AG04449 (cell line): ENCODE data around the gene SNX27.

Experiments used
- CTCF ChIA-PET: fragments of 350-600 bp; formaldehyde crosslinking; extraction: SDS; loops from one replicate; lab custom pipeline; 2021; ENCODE audit warnings: antibody characterized with exemption; lab: Yijun Ruan, JAX
- POLR2A ChIA-PET: fragments of 400-600, 350-600 bp; formaldehyde crosslinking; extraction: SDS; loops from one replicate; lab custom pipeline; 2020; ENCODE audit warnings: antibody characterized with exemption, inconsistent platforms; lab: Yijun Ruan, JAX
- DNase-seq: peaks from one replicate; pipeline ENCODE4 v3.0.0-alpha.2; 2010; ENCODE audit warnings: low read depth, low spot score
- H3K4me3 ChIP-seq: 2 replicates; pipeline ENCODE4 v1.5.1; 2011; ENCODE audit warnings: low read depth, mild to moderate bottlenecking, control low read depth, low read length
- TF ChIP-seq, protein P1 (sequence below): IDR thresholded peaks from one replicate; pipeline ENCODE4 v1.5.1; 2011; ENCODE audit warnings: mild to moderate bottlenecking, moderate library complexity, low read length, control low read depth, inconsistent platforms; ENCODE audit not compliant: insufficient read depth; ENCODE audit errors: missing control alignments

The SNX27 gene

GRCh38 chr1:151737479-151737878 lies 125.6 kb downstream of the SNX27 start:
- POLR2A ChIA-PET, result no interaction called here
- DNase-seq, result no peak
- CTCF ChIA-PET, result interaction anchor here (1.5 to 2.6 kb wide), 4 partner anchors 9 to 293 kb away, joined by 3 to 12 read pairs (median 8); no protein-coding TSS in a partner anchor
- no peak overlapping the region for H3K4me3 ChIP-seq
- TF ChIP-seq, protein P1, sequence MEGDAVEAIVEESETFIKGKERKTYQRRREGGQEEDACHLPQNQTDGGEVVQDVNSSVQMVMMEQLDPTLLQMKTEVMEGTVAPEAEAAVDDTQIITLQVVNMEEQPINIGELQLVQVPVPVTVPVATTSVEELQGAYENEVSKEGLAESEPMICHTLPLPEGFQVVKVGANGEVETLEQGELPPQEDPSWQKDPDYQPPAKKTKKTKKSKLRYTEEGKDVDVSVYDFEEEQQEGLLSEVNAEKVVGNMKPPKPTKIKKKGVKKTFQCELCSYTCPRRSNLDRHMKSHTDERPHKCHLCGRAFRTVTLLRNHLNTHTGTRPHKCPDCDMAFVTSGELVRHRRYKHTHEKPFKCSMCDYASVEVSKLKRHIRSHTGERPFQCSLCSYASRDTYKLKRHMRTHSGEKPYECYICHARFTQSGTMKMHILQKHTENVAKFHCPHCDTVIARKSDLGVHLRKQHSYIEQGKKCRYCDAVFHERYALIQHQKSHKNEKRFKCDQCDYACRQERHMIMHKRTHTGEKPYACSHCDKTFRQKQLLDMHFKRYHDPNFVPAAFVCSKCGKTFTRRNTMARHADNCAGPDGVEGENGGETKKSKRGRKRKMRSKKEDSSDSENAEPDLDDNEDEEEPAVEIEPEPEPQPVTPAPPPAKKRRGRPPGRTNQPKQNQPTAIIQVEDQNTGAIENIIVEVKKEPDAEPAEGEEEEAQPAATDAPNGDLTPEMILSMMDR, result no peak

DNA sequence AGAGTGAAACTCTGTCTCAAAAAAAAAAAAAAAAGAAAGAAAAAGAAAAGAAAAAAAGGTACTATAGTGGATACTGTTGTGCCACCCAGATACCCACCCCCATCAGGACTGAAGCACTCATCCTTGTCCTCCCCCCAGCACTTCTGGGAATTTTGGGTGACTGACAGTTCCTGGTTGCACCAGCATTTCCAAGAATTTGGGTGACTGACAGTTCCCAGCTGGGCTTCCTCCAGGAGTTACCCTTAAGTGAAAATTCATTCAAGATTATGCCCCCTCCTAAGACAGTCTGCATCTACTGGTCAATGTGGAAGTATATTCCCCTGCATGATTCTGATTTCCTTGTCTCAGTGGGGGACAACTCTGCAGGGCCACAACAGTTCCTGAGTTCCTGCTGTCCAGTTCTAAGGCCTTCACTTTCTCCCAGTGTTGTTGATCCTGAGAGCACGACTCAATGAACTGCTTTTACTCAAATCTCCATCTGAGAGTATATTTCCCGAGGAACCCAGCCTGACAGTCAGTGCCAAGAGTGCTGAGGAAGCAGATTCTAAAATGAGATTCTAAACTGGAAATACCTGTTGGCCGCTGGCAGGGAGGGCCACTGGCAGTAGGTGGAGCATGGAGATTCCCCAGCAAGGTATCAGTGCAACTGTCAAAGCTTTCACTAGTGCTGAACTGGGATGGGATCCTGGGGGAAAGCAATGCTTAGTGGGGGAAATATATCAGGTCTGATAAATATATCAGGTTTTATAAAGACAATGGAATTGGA lies 127.9 kb downstream of the SNX27 start:
- TF ChIP-seq, protein P1, result no peak
- POLR2A ChIA-PET, result no interaction called here
- DNase-seq, result no peak
- CTCF ChIA-PET, result interaction anchor here (0.7 to 2.4 kb wide), 3 partner anchors 47 to 372 kb away, joined by 4 to 10 read pairs (median 6); no protein-coding TSS in a partner anchor
- H3K4me3 ChIP-seq, result no peak overlapping the region

DNA sequence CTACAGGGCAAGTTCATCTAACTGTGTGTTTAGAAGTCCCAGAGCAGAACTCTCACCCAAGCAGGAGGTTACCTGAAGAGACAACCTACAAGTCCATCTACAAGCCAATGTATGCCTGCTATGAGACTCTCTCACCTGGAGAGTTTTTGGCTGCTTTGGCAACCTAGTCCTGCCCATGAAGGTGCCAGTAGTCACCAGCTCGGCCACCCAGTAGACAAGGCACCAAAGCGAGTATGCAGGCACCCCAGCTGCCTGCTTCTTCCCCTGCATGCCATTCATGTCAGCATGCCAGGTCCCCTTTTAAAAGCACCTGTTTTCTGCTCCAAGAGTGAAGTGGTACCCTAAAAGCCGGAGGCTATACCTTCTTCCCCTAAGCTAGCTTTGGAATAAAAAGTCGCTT lies 129.7 kb downstream of the SNX27 start:
- H3K4me3 ChIP-seq, result no peak overlapping the region
- ChIA-PET POLR2A (no interaction called here), CTCF (interaction anchor here (2.8 kb wide), 1 partner anchor 7 kb away, joined by 20 read pairs; no protein-coding TSS in a partner anchor)
- DNase-seq, result no peak
- TF ChIP-seq, protein P1, result no peak
